Muscle layer of colon (tissue), 2 donors: ENCODE data around the gene ARHGEF40.

Experiments used
- H3K27ac ChIP-seq: one replicate; pipeline ENCODE4 v1.7.0; 2013; ENCODE audit warnings: low read depth, mild to moderate bottlenecking, low read length, moderate library complexity
- H3K27me3 ChIP-seq, 2 donors: one replicate each; pipeline ENCODE4 v1.7.0; 2013; ENCODE audit warnings: low read length in 2 of 2, mild to moderate bottlenecking in 2 of 2; ENCODE audit not compliant: insufficient read depth in 2 of 2, control insufficient read depth in 1 of 2
- H3K36me3 ChIP-seq: one replicate; pipeline ENCODE4 v1.7.0; 2013; ENCODE audit warnings: mild to moderate bottlenecking, low read length; ENCODE audit not compliant: insufficient read depth
- H3K4me1 ChIP-seq: one replicate; pipeline ENCODE4 v1.7.0; 2013; ENCODE audit warnings: mild to moderate bottlenecking, low read length; ENCODE audit not compliant: insufficient read depth
- H3K4me3 ChIP-seq, 2 donors: one replicate each; pipeline ENCODE4 v1.7.0; 2013; ENCODE audit warnings: low read length in 2 of 2, low read depth in 1 of 2, mild to moderate bottlenecking in 1 of 2, moderate library complexity in 1 of 2
- H3K9ac ChIP-seq: one replicate; pipeline ENCODE4 v1.7.0; 2013; ENCODE audit warnings: low read length
- H3K9me3 ChIP-seq: one replicate; pipeline ENCODE4 v1.7.0; 2013; ENCODE audit warnings: mild to moderate bottlenecking, low read length
- donor health status: abdominal sarcoma.
- donor health status: Adenocarcinoma of cecum.

Gene ARHGEF40

DNA sequence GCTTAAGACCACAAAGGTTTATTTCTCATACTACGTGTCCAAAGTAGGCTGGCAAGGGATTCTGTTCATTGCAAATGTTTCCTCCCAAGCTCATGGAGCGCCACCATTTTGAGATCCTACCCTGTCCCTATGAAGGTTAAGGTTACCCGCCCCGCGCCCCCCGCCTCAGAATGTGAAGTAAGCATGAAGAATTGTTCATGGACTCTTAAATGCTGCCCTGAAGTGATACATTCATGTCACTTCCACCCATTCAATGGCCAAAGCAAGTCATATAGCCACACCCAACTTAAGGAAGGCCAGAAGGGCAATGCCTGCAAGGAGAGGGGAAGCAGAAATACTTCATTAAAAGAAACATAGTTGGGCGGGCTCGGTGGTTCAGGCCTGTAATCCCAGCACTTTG, 35.0 kb downstream of the ARHGEF40 start:
- Histone ChIP-seq H3K27ac (no peak overlapping the region), H3K4me1 (peaks cover 24% of the 10 kb centered on the region), H3K36me3 (no peaks in the 10 kb centered on the region), H3K4me3 (no peak overlapping the region), H3K9me3 (no peaks in the 10 kb centered on the region), H3K9ac (peak overlapping the region; percentile 81), H3K27me3 (no peaks in the 10 kb centered on the region)

DNA sequence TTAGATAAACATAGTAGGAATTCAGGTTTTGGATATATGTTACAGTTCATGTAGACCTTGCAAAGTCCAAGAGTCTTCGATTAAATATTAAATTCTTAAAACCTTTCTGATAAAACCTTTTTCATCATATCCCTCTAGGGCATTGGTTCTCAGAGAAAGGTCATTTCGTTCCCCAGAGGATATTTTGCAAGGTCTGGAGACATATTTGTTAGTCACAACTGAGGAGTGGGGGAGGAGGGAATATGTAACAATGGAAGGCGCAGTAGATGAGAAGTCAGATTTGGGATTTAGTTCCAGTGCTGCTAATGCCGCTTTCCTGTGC, 36.0 kb downstream of the ARHGEF40 start:
- Histone ChIP-seq H3K36me3 (no peaks in the 10 kb centered on the region), H3K27me3 (no peaks in the 10 kb centered on the region), H3K9me3 (no peaks in the 10 kb centered on the region), H3K9ac (no peak overlapping the region), H3K4me1 (peaks cover 24% of the 10 kb centered on the region), H3K27ac (no peak overlapping the region), H3K4me3 (no peak overlapping the region)

DNA sequence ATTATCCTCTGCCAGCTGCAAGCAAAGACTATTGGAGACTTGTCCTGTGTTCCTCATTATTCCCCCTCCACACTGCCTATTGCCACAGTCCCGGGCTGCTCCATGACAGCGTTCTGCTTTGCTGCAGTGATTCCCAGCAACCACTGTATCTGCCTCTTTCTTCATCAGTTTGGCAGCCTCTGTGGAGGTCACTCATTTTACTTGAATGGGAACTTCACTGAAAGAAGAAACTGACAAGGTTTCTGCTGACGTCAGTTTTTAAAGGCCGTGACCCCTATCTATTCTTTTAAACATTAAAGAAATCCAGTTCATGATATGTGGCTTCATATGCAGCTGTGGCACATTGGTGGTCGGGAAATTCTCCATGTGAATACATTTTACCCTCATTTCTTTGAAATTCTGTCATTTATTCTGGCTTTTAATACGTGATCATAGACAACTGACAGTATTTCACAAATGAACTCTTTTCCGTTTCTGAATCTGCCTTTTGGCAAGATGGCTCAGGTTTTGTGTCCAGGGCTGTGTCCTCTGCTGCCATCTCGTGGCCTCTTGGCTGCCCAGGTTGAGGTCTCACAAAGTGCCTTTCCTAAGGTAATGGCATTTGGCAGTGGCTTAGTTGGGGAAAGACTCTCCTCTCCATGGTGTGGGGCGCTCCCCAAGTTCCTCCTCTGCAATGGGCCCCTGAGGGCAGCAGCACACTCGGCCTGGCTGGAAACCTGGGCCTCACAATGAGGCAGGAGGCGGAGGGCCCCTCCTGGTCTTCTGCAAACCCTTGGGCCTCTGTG, 36.6 kb downstream of the ARHGEF40 start:
- H3K4me3 ChIP-seq, result no peak overlapping the region
- H3K9ac ChIP-seq, result no peak overlapping the region
- H3K27ac ChIP-seq, result no peak overlapping the region
- H3K36me3 ChIP-seq, result no peaks in the 10 kb centered on the region
- no peaks in the 10 kb centered on the region for H3K27me3 ChIP-seq
- peaks cover 24% of the 10 kb centered on the region for H3K4me1 ChIP-seq
- no peaks in the 10 kb centered on the region for H3K9me3 ChIP-seq

DNA sequence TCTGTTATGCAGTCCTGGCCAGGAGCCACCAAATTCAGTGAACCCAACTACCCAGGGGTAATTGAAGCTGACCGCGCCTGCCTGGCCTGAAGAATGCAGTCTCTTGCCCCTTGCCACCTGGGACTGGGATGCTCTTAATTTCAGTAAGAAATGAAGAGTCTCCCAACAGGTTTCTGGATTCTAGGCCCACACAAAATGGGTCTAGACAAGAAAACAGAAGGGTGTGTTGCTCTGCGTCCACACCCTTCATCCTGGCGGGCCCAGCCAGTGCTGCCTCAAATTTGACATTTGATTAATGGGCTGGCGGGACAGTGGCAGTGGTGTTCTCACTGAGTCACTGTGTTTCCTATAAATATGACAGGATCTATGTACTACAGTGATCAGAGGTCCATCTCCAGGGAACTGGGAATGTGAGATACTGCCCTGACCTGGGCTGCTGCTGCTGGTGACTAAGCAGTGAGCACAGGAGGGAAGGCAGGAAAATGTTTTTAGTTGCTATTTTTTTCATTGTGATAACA, 37.2 kb downstream of the ARHGEF40 start:
- Histone ChIP-seq H3K27me3 (no peaks in the 10 kb centered on the region), H3K27ac (no peak overlapping the region), H3K36me3 (no peaks in the 10 kb centered on the region), H3K9me3 (no peaks in the 10 kb centered on the region), H3K4me1 (peaks cover 24% of the 10 kb centered on the region), H3K9ac (no peak overlapping the region), H3K4me3 (no peak overlapping the region)

DNA sequence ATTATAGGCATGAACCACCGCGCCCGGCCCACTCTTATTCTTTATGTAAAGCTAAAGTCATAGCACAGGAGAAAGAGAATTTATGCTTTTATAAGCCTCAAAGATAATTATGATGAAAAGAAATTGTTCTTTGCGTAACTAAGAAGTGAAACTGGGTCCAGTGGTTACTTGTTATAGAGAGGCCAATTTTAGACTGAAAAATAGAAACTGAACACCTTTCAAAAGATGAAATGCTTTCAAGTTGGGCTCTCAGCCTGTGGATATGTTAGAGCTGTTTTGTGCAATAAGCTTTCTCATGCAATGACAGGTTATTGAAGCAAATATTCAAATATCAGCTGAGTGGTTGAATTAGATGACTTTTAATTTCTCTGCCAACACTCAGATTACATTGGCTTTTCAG, 38.7 kb downstream of the ARHGEF40 start:
- no peak overlapping the region for H3K9ac ChIP-seq
- peaks cover 16% of the 10 kb centered on the region for H3K4me1 ChIP-seq
- no peaks in the 10 kb centered on the region for H3K9me3 ChIP-seq
- H3K27ac ChIP-seq, result no peak overlapping the region
- H3K27me3 ChIP-seq, result no peaks in the 10 kb centered on the region
- no peaks in the 10 kb centered on the region for H3K36me3 ChIP-seq
- no peak overlapping the region for H3K4me3 ChIP-seq

DNA sequence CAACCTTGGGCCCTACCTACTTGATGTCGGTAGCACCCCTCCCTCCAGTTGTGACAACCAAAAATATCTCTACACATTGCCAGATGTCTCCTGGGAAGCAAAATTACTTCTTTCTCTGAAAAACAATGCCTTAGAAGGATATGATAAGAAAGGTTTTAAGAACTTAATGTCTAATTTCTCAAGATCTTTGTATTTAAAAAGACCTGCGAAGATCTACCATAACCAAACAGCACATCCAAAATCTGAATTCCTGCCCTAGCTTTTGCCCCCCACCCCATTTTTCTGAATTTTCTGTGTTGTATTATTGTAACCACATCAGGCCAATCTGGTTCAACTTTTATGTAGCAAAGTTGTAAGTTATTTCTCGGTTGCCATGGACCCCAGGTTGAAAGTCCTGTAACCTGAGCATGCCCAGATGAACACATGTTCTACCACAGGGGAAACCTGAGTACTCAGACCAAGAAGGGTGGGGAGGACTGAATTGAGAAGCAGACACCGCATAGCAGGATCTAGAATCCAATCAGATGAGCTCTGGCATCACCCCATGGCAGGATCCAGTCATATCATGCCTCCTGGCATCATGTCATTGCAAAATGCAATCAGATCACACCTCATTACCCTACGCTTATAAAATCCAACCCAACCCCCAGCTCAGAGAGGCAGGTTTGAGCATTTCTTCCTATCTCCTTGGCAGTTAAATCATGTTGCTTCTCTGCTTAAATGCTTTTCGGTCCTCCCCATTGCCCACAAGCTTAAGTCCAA, 39.5 kb downstream of the ARHGEF40 start:
- Histone ChIP-seq H3K9ac (no peak overlapping the region), H3K36me3 (no peaks in the 10 kb centered on the region), H3K4me3 (no peak overlapping the region), H3K27me3 (no peaks in the 10 kb centered on the region), H3K4me1 (peaks cover 14% of the 10 kb centered on the region), H3K27ac (no peak overlapping the region), H3K9me3 (no peaks in the 10 kb centered on the region)

DNA sequence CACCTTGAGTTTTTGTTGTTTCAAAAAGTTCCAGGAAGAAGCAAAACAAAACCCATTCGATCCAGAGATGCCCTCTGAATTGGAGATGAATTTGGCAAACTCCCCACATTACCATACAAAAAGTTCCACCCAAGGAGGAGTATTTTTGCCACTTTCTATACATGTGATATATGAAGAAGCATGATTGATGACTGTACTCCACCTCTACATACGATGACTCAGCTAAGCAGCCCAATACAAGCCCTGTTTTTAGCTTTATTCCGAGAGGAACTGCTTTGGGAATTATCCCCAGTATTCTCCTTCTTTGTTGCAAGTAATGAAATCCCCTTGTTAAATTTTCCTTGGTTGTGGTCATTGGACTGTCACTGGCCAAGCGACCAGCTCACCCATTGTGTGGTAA, 42.2 kb downstream of the ARHGEF40 start:
- Histone ChIP-seq H3K4me1 (no peaks in the 10 kb centered on the region), H3K36me3 (no peaks in the 10 kb centered on the region), H3K4me3 (no peak overlapping the region), H3K9me3 (no peaks in the 10 kb centered on the region), H3K27me3 (no peaks in the 10 kb centered on the region), H3K9ac (no peak overlapping the region), H3K27ac (no peak overlapping the region)

DNA sequence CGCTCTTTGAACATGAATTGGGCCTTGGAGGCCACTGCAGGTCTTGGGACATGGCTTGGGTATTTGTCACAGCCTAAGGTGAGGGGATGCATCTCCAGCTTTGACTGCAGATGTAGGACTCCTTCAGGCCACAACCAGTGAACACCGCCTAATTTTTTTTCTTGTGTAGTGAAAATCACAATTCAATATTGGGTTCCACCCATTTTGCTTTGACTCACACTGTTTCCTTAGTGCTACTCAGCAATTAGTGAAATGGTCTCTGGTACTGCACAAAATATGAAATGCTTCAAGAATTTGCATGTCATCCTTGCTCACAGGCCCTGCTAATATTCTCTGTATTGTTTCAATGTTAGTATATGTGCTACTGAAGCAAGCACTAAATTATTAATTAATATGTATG, 43.3 kb downstream of the ARHGEF40 start:
- Histone ChIP-seq H3K36me3 (no peaks in the 10 kb centered on the region), H3K4me1 (no peaks in the 10 kb centered on the region), H3K27me3 (no peaks in the 10 kb centered on the region), H3K9me3 (no peaks in the 10 kb centered on the region), H3K27ac (no peak overlapping the region), H3K9ac (no peak overlapping the region), H3K4me3 (no peak overlapping the region)

DNA sequence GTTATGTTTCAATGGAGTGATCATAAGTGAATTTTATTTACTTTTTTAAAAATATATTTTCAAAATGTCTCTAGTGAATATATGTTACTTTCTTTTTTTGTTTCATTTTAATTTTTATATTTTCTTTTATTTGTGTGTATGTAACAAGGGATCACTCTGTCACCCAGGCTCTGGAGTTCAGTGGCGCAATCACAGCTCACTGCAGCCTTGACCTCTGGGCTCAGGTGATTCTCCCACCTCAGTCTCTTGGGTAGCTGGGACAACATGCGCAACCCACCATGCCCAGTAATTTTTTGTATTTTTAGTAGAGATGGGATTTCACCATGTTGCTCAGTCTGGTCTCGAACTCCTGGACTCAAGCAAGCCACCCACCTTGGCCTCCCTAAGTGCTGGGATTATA, 48.8 kb downstream of the ARHGEF40 start:
- H3K36me3 ChIP-seq, result no peaks in the 10 kb centered on the region
- no peak overlapping the region for H3K27ac ChIP-seq
- no peak overlapping the region for H3K4me3 ChIP-seq

DNA sequence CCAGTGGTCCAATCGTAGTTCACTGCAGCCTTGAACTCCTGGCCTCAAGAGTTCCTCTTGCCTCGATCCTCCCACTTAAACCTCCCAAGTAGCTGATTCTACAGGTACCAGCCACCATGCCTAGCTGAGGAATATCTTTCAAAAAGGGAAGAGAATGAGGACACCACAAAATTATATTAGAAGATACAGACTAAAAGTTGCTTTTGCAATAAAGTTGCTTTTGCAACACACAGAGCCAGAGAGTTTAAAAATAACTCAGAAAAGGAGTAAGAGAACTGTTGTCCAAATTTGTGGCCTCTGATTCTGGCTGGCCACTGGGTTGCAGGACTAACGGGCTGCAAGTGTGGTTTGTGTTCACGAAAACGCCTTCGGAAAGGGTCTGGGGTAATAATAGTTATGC, 50.6 kb downstream of the ARHGEF40 start:
- no peak overlapping the region for H3K4me3 ChIP-seq
- no peaks in the 10 kb centered on the region for H3K27me3 ChIP-seq
- no peaks in the 10 kb centered on the region for H3K4me1 ChIP-seq
- H3K9me3 ChIP-seq, result no peaks in the 10 kb centered on the region
- H3K27ac ChIP-seq, result no peak overlapping the region
- H3K9ac ChIP-seq, result no peak overlapping the region
- H3K36me3 ChIP-seq, result no peaks in the 10 kb centered on the region

More for the DNA sequence above, 48.8 kb downstream of the ARHGEF40 start:
- Histone ChIP-seq H3K9ac (no peak overlapping the region), H3K4me1 (no peaks in the 10 kb centered on the region), H3K27me3 (no peaks in the 10 kb centered on the region), H3K9me3 (no peaks in the 10 kb centered on the region)

DNA sequence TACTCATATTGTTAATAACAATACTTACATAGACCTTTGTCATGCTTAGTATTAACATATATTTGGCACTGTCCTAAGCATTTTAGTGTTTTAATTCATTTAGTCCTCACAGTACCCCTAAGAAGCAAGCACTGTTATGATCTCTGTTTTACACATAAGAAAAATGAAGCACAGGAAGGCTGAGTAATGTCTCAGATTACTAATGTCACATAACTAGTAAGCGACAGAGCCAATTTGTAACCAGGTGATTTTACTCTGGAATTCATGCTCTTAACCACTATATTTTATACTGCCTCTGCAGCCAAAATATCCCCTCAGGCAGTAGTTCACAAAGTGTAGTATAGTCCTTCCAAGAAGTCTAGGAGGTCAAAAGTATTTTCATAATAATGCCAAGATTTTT, 51.0 kb downstream of the ARHGEF40 start:
- no peaks in the 10 kb centered on the region for H3K9me3 ChIP-seq
- no peak overlapping the region for H3K4me3 ChIP-seq
- no peaks in the 10 kb centered on the region for H3K36me3 ChIP-seq
- no peak overlapping the region for H3K9ac ChIP-seq
- no peak overlapping the region for H3K27ac ChIP-seq
- H3K4me1 ChIP-seq, result no peaks in the 10 kb centered on the region
- no peaks in the 10 kb centered on the region for H3K27me3 ChIP-seq
